GM19023 (cell line): ENCODE measurements around the gene LLGL2.
"Not testable (repeated sequence)": the region's sequence is repeated elsewhere in the genome, so short reads cannot be mapped to it uniquely, and the experiment has no call there.

ENCODE experiments used
- ATAC-seq: cut with Tn5 transposase; IDR thresholded peaks from one replicate; pipeline ENCODE4 v1.9.1; 2021; ENCODE audit warnings: mild to moderate bottlenecking, moderate library complexity; ENCODE audit not compliant: unreplicated experiment

The LLGL2 gene

GRCh38 chr17:75524970-75525805 is at the start of gene LLGL2:
Gene LLGL2 (plus strand): TSS chr17:75525697. CDS start chr17:75543427, 17,730 bp downstream.
- ATAC-seq, result peak; percentile 86

- no peak for ATAC-seq
Measured at GRCh38 chr17:75475851-75476250, 49.6 kb upstream of the LLGL2 start.

GRCh38 chr17:75476271-75476671 is 49.2 kb upstream of the LLGL2 start:
- ATAC-seq, result no peak

GRCh38 chr17:75476752-75477489 is 48.6 kb upstream of the LLGL2 start:
- ATAC-seq, result no peak

GRCh38 chr17:75477490-75477862 is 48.0 kb upstream of the LLGL2 start:
- ATAC-seq, result not testable (repeated sequence)

- no peak for ATAC-seq
Measured at GRCh38 chr17:75478508-75478907, 47.0 kb upstream of the LLGL2 start.

- no peak for ATAC-seq
Measured at GRCh38 chr17:75480281-75480680, 45.2 kb upstream of the LLGL2 start.

- ATAC-seq, result no peak
Measured at GRCh38 chr17:75481194-75482068, 44.1 kb upstream of the LLGL2 start.

- ATAC-seq, result no peak
Measured at GRCh38 chr17:75482098-75482942, 43.2 kb upstream of the LLGL2 start.

GRCh38 chr17:75485688-75486087 is 39.8 kb upstream of the LLGL2 start:
- ATAC-seq, result no peak

GRCh38 chr17:75486151-75486550 is 39.3 kb upstream of the LLGL2 start:
- ATAC-seq, result no peak

- no peak for ATAC-seq
Measured at GRCh38 chr17:75486951-75487350, 38.5 kb upstream of the LLGL2 start.

- ATAC-seq, result no peak
Measured at GRCh38 chr17:75487351-75488070, 38.0 kb upstream of the LLGL2 start.

- no peak for ATAC-seq
Measured at GRCh38 chr17:75488693-75489510, 36.6 kb upstream of the LLGL2 start.

GRCh38 chr17:75489511-75489955 is 36.0 kb upstream of the LLGL2 start:
- ATAC-seq, result no peak

GRCh38 chr17:75490173-75490743 is 35.2 kb upstream of the LLGL2 start:
- no peak for ATAC-seq

GRCh38 chr17:75490953-75491649 is 34.4 kb upstream of the LLGL2 start:
- no peak for ATAC-seq

GRCh38 chr17:75491680-75492079 is 33.8 kb upstream of the LLGL2 start:
- no peak for ATAC-seq
